GM12892 (cell line): ENCODE data around the gene CRYGN.

Experiments used
- POLR2A ChIP-seq: IDR thresholded peaks from 2 replicates; pipeline ENCODE4 v1.6.1; 2011; ENCODE audit warnings: low read depth, low read length, control low read depth
- POLR2AphosphoS5 ChIP-seq: IDR thresholded peaks from 2 replicates; pipeline ENCODE4 v1.6.1; 2011; ENCODE audit warnings: low read depth, low read length, control low read depth

DNA sequence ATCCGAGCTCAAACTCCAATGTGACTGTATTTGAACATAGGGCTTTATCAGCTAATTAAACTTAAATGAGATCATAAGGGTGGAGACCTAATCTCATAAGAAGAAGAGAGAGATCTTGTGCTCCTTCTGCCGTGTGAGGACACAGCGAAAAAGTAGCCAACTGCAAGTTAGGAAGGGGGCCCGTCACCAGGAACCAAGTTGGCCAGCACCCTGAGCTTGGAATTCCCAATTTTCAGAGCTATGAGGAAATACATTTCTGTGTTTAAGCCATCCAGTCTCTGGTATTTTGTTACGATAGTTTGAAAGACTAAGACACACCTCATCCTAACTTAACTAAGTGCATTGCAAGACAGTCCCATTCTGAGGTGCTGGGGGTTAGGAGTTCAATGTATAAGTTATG lies 16.0 kb downstream of the CRYGN start:
- TF ChIP-seq POLR2A (no peak), POLR2AphosphoS5 (no peak)
